Ovary (tissue), 3 donors: ENCODE results near the gene TNRC6C.

Experiments
- CTCF ChIP-seq, 3 donors: fragments of 450-650 bp in 2 of 3; fragments of 200-600 bp in 1 of 3; IDR thresholded peaks; one replicate each; pipeline versions ENCODE4 v1.5.1 to v1.8.0; 2016 to 2022; ENCODE audit warnings: antibody characterized with exemption in 3 of 3, mild to moderate bottlenecking in 1 of 3
- POLR2A ChIP-seq: fragments of 450-650 bp; IDR thresholded peaks from one replicate; pipeline ENCODE4 v1.6.1; 2017; ENCODE audit warnings: antibody characterized with exemption, mild to moderate bottlenecking, moderate library complexity
- donor health status: DM: no; HTN: no; CAD: no.

GRCh38 chr17:78069695-78070094 lies 111.2 kb downstream of the TNRC6C start:
- TF ChIP-seq POLR2A (no peak), CTCF (IDR thresholded peaks at IDR 0.05) (no peak)
